Limb (tissue), 2 donors: ENCODE results near the gene SCN4A.

Source experiments
- DNase-seq, 2 donors: peaks; one replicate each; pipeline ENCODE4 v3.0.0-alpha.2; 2016; ENCODE audit errors: extremely low spot score in 2 of 2

SCN4A gene

GRCh38 chr17:63956296-63956920, 16.3 kb downstream of the SCN4A start:
- no peak for DNase-seq

DNA sequence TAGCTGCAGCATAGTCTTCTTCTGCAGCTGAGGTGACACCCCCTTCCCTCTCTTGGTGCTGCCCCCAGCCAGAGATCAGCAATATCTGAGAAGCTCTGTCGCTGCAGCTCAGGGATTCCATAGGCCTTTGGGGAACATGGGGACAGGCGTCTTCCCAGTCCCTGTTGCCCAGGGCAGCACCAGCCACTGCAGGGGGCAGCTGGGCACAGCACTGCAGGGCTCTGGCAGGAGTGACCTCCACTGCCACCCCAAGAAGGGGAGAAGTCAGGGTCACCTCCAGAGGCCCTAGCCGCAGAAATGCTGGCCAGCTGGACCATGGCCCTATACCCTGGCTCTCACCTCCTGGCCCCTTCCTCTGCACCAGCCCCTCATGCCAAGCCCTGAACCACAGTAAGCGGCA, 16.9 kb downstream of the SCN4A start:
- no peak for DNase-seq

GRCh38 chr17:63955232-63955631, 17.5 kb downstream of the SCN4A start:
- no peak for DNase-seq

DNA sequence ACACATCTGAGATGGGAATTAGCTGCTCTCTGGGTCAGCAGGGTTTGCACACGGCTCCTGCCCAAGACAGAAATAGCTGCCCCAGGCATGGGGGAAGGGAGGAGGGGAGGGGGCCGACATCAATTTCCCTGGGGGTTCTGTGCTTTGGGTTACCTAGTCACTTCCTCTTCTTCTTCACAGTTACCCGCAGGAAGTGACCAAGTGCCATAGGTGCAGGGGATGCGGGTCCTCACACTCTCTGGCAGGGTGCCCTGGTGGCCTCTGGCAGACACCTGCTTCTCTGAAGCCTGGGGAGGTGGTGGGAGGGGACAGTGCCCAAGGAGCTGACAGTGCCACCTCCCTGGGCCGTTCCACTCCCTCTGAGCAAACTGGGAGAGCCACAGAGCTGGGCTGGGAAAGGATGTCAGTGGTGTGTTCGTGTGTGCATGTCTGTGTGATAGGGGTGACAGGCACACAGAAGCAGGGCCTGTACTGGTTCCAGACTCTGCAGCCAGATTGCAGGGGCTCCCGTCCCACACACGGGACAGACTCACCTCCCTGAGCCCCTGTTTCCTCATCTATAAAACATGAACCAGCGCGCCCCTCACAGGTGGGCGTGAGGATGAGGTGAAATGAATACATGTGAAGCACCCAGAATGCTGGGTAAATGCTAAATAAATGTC, 18.2 kb downstream of the SCN4A start:
- no peak for DNase-seq

DNA sequence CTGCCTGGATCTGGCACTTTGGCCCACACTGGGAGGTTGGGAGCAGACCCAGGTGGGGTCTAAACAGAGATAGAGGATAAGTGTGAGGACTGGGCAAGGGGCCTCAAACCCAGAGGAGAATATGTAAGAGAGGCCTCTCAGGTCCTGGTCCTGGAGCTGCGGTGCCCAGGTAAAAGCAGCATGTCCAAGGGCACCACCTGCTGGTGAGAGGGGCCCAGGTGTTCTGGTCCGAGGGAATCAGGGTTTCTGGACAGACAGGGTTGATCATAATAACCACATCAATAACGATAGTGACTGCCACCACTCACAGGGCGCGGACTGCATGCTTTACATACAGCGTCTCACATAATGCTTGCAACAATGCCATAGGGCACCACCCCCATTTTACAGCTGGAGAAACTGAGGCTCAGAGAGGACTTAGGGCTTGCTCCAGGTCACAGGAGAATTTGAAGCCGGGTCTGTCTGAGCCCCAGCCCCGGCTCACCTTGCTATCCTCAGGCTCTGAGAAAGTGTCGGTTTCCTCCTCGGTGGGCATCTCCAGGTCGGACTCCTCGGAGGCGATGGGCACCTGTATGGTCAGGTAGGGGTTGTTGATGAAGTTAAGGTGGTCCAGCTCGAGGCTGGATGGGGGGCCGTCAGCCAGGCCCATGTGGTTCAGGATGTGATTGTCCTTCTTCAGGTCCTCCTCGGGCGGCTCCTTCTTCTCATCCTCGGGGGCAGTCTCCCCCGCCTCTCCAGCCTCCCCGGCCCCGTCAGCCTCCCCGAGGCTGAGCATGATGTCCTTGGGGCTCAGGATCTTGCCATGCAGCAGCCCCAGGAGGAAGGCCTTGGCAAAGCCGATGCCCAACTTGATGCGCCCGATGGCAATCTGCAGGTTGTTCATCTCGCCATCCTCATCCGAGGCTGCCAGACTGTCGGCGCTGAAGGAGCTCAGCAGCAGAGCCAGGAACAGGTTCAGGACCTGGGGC, 21.5 kb downstream of the SCN4A start:
- DNase-seq: no peak

DNA sequence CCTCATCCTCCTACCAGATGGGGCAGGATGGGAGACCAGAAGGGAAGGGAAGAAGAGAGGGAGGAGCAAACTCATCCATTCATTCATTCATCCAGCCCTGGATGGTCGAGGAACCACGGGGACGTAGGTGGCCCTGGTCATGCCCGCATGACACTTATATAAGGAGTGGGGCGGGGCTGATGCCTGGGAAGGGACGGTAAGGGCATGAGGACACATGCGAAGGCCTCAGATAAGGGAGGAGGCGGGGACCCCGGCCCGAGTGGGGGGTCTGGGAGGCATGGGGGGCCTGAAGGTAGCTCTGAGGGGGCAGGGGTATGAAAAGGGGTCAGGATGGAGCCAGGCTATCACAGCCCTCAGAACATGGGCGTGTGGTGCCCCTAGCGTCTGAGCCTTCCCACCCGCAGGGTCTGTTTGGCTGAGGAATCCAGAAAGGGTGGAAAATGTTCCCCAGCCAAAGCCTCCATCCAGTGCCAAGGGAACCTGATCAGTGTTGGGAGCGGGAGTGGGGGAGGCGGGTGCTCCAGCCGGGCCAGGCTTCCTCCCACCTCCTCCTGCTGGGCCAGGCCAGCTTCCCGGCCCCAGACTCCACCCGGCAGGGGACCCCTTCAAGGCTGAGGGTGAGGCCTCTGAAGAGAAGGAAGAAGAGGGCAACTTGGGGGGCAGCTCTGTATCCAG, 23.0 kb downstream of the SCN4A start:
- peak; percentile 20 to 66 for DNase-seq

DNA sequence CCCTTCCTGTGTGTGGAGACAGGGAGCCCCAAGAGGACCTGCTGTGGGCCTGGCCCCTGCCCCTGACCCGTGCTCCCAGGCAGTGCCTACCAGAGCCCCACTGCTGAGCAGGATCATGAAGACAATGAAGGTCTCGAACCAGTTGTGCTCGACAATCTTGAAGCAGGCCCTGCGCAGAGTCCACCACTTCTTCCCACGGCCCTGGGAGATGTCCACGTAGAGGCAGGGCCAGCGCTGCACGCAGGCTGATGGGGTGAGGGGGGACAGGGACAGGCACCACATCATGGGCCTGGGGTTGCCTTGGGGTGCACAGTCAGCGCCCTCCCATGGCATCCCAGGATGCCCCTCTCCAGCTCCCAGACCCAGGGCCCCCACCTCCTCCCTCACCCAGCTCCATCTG, 24.2 kb downstream of the SCN4A start:
- DNase-seq: no peak

DNA sequence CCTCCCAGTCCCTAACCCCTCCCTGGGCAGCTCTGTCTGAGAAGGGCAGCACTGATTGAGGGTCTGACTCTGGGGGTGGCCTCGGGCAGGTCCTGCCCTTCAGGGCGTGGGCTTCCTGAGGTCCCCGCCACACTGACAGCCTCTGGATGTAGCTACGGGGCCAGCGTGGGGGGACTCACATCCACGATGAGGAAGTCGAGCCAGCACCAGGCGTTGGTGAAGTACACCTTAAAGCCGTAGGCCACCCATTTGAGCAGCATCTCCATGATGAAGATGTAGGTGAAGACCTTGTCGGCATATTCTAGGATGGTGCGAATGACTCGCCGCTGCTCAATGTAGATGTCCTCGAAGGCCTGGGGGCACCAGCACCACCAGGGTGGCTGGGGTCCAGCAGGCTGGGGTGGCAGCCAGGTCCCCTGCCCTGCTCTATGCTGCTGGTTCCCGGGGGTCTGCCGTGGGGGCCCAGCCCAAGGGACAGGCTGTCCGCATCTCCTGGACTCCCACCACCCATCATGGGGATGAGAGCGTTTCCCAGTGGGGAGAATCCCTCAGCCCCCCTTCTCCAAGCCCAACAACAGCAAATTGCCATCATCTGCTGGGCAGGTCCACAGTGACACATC, 24.9 kb downstream of the SCN4A start:
- DNase-seq: no peak

DNA sequence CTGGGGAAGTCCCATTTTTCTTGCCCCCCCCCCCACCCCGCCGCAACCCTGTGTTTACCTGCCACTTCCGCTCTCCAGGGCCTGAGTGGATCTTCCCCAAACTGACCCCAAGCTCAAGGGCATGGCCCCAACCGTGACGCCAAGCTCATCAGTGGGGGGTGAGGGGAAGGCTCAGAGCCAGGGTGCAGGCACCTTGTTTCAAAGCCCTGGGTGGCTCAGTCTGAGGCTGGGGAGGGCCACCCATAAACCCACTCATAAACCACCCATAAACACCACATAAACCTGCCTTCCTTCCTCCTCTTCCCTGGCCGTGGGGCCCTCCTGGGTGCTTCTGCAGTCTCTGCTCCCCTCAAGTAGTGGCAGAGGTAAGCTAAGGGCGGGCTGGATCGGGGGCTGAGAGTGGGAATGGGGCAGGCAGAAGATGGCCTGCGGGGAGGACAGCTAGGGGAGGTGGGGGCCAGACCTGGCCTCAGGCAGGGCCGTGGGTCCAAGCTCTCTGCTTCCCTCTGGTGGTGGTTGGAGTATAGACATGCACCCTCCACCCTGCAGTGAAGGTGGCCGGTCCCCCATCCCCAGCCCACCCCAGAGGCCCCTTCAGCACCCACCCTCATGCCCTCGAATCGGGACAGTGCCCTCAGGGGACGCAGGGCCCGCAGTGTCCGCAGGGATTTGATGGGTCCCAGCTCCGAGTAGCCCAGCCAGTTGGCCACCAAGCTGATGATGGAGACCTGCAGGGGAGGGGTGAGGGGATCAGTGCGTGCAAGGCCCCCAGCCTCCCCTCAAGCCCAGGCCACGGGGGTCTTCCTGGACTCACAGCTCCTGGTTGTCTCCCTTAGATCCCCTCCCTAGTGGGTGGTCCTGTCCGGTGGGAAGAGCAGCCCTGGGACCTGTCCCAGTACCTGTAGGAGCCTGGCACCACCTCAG, 26.0 kb downstream of the SCN4A start:
- DNase-seq: peak in 1 of 2 donors; percentile 56

GRCh38 chr17:63945784-63946439, 26.8 kb downstream of the SCN4A start:
- peak in 1 of 2 donors; percentile 17 for DNase-seq

DNA sequence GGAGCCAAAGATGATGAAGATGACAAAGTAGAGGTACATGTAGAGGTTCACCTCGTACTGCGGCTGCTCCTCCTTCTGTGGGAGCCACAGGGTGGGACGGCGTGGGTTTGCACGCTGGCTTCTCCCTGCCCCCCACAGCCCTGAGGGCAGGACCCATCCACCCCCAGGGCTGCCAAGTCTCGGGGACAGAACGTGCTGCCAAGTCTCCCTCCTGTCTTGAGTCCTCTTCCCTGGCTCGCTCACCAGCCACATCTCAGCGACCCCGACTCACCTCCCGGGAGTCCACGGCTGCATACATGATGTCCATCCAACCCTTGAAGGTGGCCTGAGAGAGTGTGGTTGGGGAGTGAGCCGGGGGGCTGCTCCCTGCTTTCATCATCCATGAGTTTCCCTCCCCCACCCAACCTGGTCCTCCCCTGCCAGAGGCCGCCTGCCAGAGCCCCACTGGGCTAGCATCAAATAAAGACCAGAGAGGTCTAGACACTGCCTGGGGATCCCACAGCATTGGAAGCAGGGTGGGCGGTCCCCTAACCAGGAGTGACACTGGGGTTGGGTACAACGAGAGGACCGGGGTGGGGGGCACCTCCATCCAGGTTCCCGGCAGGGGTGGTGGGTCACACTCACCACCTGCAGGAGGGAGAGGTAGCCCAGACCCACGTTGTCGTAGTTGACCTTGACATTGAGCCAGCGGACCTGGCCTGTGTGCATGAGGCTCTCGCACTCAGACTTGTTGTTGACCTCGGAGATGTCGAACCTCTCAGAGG, 27.8 kb downstream of the SCN4A start:
- DNase-seq: no peak

DNA sequence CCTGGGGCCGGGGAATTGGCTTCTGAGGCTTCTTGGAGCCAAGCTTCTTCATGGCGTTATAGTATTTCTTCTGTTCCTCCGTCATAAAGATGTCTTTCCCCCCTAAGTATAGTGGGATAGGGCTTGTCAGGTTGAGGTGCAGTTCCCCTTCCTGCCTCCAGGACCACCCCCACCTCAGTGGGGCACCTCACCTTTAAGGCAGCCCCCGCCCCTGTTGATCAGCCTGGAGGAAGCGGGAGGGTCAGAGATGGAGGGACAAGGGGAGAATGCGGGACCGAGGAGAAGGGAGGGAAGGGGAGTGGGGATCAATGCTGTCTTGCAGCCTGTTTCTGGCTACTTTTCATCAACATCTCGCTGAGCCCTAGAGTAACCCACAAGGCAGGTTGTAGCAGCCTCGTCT, 29.0 kb downstream of the SCN4A start:
- no peak for DNase-seq

- no peak for DNase-seq
Observed at GRCh38 chr17:63942309-63942985, 30.3 kb downstream of the SCN4A start.

DNA sequence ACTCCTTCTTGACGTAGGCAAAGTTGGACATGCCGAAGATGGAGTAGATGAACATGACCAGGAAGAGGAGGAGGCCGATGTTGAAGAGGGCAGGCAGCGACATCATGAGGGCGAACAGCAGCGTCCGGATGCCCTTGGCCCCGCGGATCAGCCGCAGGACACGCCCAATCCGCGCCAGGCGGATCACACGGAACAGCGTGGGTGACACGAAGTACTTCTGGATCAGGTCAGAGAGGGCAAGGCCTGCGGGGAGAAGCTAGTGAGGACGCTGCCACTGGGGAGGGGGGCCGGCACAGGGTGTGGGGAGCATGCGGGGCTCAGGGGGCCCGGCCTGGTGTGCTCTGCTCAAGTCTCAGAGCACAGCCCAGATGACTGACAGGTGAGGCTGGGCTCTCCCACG, 31.0 kb downstream of the SCN4A start:
- DNase-seq: no peak

GRCh38 chr17:63941162-63941561, 31.6 kb downstream of the SCN4A start:
- DNase-seq: no peak

DNA sequence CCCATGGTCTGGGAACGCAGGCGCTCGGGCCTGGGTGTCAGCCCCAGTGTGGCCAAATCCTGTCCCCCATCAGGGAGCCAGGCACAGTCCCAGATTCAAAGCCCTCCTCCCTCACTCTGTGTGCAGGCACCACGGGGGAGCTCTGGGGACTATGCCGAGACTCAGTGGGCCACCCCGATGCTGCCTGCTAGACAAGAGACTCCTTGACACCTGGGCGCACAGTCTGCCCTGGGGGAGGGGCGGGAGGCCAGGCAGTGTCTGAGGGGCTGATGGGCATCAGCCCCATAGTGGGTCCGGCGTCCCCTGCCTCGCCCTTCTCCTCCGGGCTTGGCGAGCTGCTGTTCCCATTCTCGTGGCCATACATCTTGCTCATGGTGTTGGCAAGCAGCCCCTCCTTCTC, 32.1 kb downstream of the SCN4A start:
- DNase-seq: no peak

DNA sequence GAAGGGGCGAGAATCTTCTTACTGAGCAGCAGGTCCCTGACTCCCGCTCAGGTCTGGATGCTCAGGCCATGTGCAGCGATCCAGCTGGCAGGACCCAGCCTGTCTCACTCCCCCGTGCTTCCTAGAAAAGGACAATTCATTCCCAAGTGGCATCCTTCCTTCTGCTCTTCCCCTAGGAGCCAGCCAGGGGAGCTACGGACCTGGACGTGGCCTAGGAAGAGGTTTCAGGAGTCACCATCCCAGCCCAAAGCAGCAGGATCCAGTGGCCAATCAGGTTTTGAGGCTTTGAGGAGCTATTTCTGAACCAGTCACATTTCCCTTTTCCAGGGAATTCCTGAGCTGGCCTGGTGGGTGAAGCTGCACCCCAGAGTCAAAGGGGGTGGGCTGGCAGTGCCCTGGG, 32.8 kb downstream of the SCN4A start:
- DNase-seq: no peak

- no peak for DNase-seq
Observed at GRCh38 chr17:63939401-63939800, 33.3 kb downstream of the SCN4A start.
